Measurements from ENCODE around the gene FCSK. TPM values are rescaled to one million over a fixed set of nuclear protein-coding genes. Genes with fewer than 3 reads are reported as not detected.
A peak's percentile ranks its signal among the peaks of the same experiment; 100 is the strongest.

FCSK gene
- total RNA-seq, 1 donor from 2014 or later, result 16.1 TPM

- FAIRE-seq (no peak), DNase-seq (ENCODE audit: low read depth) (no peak)
- Histone ChIP-seq H3K4me3 (ENCODE audit: low read depth, low read length) (peak overlapping the region; percentile 89), H3K27me3 (ENCODE audit: control insufficient read depth, insufficient read depth, low read length) (no peaks in the 10 kb centered on the region), H3K36me3 (ENCODE audit: control insufficient read depth, insufficient read depth, low read length) (no peaks in the 10 kb centered on the region)
- no peak for TF ChIP-seq CTCF (IDR thresholded peaks at IDR 0.05; ENCODE audit: insufficient read depth, low read length, severe bottlenecking)
Observed at GRCh38 chr16:70453117-70453891, 1.1 kb upstream of the FCSK start.

DNA sequence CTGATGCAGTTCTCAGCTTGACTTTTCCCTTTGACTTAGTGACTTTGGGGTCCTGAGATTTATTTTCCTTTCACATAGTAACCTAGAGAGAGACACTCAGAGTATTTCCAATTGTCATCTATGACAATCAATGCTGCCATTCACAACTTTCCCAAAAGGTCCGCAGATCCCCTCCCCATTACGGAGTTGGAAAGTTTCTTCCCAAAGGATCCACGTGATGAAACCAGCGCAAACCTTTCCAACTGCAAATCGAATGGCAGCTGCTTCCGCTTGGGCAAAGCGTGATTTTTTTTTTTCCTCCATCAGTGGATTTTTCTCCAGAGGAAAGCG is 538 bp upstream of the FCSK start:
- FAIRE-seq, result no peak
- TF ChIP-seq CTCF (IDR thresholded peaks at IDR 0.05; ENCODE audit: insufficient read depth, low read length, severe bottlenecking), result no peak
- Histone ChIP-seq H3K36me3 (ENCODE audit: control insufficient read depth, insufficient read depth, low read length) (no peaks in the 10 kb centered on the region), H3K27me3 (ENCODE audit: control insufficient read depth, insufficient read depth, low read length) (no peaks in the 10 kb centered on the region), H3K4me3 (ENCODE audit: low read depth, low read length) (peak overlapping the region; percentile 89)
- no peak for DNase-seq (ENCODE audit: low read depth)

GRCh38 chr16:70455910-70456309 is 1.5 kb downstream of the FCSK start:
- Histone ChIP-seq H3K4me3 (ENCODE audit: low read depth, low read length) (no peak overlapping the region), H3K27me3 (ENCODE audit: control insufficient read depth, insufficient read depth, low read length) (no peaks in the 10 kb centered on the region), H3K36me3 (ENCODE audit: control insufficient read depth, insufficient read depth, low read length) (no peaks in the 10 kb centered on the region)
- no peak for TF ChIP-seq CTCF (IDR thresholded peaks at IDR 0.05; ENCODE audit: insufficient read depth, low read length, severe bottlenecking)
- no peak for FAIRE-seq
- DNase-seq (ENCODE audit: low read depth), result no peak

GRCh38 chr16:70457446-70458166 is 3.2 kb downstream of the FCSK start:
- no peaks in the 10 kb centered on the region for H3K27me3 ChIP-seq (ENCODE audit: control insufficient read depth, insufficient read depth, low read length)
- no peak overlapping the region for H3K4me3 ChIP-seq (ENCODE audit: low read depth, low read length)
- H3K36me3 ChIP-seq (ENCODE audit: control insufficient read depth, insufficient read depth, low read length), result no peaks in the 10 kb centered on the region
- DNase-seq (ENCODE audit: low read depth) (no peak), FAIRE-seq (no peak)
- no peak for TF ChIP-seq CTCF (IDR thresholded peaks at IDR 0.05; ENCODE audit: insufficient read depth, low read length, severe bottlenecking)

DNA sequence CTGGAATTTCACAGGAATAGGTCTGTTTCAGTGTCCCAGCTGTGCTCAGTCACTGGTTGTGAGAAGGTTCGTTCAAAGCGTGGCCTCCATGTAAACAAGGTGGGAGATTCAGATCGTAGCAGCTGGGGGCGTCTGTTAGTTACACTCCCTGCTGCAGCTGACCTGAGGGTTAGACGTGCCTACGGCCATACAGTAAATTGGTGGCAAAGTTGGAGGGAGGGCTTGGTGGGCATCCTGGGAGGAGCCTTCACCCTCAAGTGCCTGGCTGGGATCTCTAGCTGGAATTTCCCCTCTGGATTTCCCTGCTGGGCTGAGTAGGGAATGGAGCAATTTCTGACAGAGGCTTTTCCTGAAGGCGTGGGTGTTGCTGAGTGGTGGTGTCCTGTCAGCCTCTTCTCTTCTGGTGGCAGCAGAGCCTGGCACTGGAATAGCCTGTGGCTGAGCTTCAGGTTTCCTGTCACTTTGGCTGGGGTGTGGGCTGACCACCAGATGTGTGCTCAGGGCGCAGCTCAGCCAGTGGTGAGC is 6.4 kb downstream of the FCSK start:
- peaks cover 7% of the 10 kb centered on the region for H3K36me3 ChIP-seq (ENCODE audit: control insufficient read depth, insufficient read depth, low read length)
- FAIRE-seq (no peak), DNase-seq (ENCODE audit: low read depth) (peak; percentile 41)
- no peaks in the 10 kb centered on the region for H3K27me3 ChIP-seq (ENCODE audit: control insufficient read depth, insufficient read depth, low read length)
- no peak overlapping the region for H3K4me3 ChIP-seq (ENCODE audit: low read depth, low read length)
- TF ChIP-seq CTCF (IDR thresholded peaks at IDR 0.05; ENCODE audit: insufficient read depth, low read length, severe bottlenecking), result no peak

All from bronchial epithelial cell (primary cell).